HG03095 (cell line): ENCODE measurements around the gene WDR62.

Experiments
- ATAC-seq: cut with Tn5 transposase; IDR thresholded peaks from one replicate; pipeline ENCODE4 v1.9.1; 2021; ENCODE audit warnings: moderate library complexity; ENCODE audit not compliant: unreplicated experiment

Gene WDR62

DNA sequence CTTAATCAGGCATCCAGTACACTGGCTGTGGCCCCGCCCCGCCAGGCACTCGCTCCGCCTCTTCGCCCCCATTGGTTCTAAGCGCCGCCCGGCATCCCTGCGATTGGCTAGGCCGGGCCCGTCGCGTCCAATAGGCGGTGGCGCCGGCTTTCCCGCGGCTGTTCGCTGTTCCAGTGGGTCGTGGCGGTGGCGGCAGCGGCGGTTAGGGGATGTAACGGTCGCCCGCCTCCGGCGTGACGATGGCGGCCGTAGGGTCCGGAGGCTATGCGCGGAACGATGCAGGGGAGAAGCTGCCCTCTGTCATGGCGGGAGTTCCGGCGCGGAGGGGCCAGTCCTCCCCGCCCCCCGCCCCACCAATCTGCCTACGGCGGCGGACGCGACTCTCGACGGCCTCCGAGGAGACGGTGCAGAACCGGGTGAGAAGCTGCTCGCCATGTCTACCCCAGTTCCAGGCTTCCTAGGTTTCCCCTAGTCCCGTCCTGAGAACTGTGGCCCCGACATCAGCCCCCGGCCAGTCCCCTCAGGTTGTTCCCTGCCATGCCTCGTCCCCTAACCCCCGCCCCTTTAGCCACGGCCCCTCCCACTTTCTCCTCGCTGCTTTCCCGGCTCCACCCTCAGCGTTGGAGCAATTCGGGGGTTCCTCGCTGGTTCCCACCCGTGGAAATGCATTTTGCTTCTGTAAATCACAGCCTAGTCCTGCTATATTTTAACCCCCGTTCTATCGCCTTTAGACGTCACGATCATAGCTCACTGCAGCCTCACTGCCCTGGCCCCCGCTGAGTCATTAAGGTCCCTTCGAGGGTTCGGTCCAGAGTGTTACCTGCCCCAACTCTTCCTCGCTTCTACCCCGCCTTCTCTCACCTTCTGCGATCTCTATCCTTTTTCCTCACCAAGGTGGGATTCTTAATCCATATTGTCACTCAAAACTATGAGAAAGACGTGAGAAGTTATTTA, at the start of gene WDR62:
WDR62 (plus strand) TSS at position 165 of the 954 bp plus-strand sequence; CDS start at position 240, 75 bp downstream.
- ATAC-seq: peak; percentile 56

DNA sequence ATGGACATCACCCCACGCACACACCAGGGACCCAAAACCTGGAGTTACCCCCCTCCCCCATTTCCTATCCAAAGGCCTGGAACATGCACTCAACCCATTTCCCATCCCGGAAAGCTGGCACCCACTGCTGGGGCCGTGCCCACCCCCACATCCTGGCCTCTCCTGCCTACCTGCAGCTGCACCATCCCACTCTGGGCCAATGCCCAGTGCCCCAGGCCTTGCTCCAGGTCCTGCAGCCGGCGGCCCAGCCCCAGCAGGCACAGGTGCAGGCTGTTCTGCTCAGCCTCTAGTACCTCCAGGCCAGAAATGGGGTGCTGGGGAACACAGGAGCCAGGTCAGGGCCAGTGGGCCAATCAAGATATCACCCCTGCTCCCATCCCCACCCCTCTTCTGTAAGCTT, 47.7 kb upstream of the WDR62 start:
- ATAC-seq: no peak

DNA sequence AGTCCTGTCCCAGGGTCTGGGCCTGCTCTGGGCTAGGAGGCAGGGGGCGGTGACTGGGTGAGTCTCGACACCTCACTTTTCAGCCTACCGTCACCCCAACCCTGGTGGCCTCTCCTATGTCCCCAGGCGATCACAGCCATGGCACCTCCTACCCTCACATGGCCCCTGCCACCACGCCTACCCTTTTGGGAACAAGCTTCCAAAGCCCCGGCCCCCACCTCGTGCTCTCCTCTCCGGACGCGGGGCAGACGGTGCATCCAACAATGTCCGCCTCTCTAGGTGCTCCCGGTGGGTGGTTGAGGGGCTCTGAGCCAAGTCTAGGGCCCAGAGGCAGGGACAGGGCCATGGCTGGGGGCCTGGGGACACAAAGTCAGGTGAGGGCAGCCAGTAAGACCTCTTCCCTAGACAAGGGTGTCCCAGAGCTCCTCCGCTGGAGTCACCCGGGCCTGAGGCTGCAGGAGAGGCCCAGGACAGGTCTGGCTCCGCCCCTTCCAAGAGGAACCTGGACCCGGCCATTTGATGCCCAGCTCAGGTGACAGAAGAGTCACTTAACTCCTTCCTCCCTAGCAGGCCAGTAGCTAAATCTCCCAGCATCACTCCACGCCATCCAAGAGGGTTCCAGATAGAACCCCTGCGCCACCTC, 46.2 kb upstream of the WDR62 start, which contains the start of gene SYNE4:
SYNE4 (minus strand) TSS at position 478 of the 643 bp plus-strand sequence; CDS start at position 346, 132 bp downstream.
- no peak for ATAC-seq

DNA sequence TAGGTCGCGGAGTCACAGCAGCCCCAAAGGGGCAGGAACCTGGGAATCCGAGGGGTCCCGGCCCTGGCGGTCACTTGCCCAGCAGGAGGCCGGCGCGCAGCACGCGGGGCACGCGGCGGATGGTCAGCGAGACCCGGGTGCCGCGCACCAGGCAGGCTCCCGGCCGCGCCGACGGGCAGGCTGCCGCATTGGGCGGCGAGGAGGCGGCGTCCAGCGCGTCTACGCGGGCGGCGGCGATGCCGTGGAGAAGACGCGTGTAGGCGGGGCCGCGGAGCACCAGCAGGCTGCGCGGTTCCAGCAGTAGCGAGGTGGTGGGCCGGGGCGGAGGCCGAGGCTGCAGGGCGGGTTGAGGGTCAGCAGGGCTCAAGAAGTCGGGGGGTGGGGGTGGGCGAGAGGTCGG, 45.5 kb upstream of the WDR62 start:
- ATAC-seq: no peak

DNA sequence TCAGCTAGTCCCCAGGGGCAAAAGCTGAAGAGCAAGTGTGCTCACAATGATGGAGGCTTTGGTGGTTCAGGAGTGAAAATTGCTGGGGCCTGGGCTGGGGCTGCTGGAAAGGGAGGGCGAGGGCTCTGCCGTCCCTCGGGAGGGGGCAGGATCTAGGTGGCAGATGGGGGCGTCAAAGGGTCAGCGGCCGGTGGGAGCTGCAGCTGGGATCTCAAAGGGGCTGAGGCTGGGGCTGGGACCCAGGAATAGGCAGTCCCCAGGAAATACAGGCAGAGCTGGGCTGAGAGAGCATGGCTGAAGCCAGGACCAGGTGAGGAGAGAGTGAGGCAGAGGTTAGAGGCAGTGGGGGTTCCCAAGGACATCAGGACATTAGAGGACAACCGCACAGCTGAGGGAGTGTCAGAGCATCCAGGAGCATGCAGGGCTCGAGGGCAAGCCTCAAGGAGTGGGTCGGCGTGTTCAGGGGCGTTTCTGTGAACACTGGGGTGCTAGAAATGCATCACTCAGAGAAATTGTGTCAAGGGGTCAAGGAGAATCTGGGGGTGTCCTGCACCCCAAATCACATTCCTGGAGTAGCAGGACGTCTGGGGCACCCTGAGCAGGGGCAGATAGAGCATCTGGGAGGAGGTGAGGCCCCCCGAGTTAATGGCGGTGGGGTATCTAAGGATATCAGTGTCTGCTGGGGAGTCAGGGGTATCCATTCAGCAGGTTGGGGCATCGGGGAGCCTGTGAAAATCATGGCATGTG, 44.9 kb upstream of the WDR62 start:
- ATAC-seq: no peak

DNA sequence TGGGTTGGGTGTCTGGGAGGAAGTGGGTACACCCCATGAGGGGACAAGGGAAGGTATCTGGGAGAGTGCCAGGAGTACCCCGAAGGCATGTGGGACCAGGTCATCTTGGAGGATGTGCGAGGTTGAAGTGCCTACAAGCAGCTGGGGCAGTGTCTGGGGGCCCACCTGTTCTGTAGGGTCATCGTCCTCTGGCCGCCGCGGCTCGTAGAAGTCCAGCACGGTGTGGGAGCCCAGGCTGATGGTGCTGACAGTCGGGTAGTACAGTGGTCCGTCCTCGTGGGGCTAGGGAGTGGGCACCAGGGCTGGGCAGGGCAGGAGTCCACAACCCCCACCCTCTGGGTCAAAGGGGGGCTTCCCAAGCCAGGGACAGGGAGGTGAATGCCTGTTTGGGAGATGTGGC, 44.3 kb upstream of the WDR62 start:
- ATAC-seq: no peak

DNA sequence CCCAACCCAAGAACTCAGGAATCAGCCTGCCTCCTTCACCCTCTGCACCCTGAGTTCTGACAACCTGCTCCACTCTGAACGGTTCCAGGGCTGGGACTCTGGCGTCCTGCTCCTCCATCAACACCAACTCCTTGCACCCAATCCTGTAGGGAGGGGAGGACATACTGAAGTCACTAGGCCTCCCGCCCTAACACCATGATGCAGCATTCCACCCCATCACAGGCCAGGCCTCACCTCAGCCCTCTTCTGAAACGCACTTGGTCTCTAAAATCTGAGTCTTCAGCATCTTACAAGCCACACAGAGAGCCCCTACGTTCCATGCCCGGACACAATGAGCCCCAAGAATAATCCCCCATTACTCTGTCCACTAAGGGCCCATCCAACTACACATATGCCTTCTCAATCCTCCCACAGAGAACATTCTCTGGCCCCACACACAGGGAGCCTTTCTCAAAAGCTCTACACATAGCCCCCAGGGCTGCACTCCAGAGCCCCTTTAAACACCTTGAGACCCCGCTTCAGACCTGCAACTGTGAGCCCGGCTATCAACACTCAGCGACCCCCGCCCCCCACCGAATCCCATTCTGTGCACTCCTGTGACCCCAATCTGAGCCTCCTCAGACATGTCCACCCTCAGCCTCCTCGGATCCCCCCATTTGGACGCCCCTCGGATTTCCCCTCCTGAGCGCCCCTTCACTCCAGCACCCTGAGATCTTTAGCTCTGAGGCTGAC, 41.3 kb upstream of the WDR62 start:
- no peak for ATAC-seq

DNA sequence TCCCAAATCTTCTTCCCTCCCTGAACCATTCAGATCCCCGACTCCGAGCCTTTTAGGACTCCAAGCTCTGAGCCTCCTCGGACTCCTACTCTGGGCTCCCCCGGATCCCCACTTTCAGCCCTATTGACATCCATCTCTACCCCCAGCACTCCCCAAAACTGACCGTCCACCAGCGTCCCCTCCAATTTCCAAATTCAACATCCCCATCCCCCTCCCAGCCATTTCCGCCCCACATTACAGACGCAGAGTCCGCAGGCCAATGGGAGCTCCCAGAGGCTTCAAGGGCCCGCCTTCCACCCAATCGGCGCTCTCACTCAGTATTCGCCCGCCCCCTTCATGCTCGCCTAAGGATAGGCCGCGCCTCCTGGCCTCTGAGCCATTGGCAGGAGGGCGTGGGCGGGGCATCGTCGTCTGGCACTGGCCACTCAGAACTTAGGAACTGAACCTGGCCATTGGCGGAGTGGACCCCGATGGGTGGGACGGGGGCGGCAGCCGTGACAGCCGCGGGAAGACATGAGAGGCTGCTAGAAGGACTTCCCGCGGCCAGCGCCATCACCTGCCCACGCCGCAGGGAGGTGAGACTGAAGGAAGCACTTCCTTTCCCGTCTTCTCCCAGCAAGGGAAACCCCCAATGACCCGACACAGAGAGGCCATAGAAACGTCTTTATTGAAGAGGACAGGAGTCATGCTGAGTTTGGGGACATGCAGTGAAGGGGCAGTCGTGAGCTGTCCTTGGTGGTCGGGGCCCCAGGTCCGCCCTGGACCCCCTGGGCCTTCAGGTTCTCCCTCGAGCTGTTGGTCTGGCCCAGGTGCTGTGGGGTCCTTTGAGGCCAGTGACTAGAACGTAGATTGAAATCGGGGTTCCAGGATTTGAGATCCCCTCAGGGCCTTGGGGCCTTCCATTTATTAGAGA, 40.4 kb upstream of the WDR62 start, which contains the start of gene ALKBH6:
ALKBH6 (minus strand) TSS at position 202 of the 913 bp plus-strand sequence. CDS start 816 bp downstream, outside the sequence.
- ATAC-seq: peak; percentile 93

DNA sequence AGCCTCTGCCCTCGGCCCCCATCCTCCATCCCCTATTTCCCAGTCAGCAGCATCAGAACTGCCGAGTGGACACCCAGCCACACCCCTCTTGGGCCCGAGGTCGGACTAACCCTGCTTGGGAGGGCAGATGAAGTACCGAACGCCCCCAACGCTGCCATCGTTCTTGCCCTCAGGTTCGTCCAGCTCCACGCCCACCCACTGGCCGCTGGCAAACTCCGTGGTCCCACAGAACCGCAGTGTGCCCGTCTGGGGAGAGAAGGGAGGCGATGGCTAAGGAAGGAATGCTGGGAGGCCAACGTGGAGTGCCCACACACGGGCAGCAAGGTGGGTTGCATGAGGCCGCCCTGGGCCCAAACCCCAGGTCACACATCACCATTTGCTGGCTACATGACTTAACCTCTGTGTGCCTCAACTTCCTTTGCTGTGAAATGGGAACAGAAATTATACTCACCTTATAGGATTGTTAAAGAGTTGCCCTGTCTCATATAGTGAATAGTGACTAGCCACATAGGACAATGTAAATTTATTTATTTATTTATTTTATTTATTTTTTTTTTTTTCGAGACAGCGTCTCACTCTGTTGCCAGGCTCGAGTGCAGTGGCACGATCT, 35.5 kb upstream of the WDR62 start:
- no peak for ATAC-seq

DNA sequence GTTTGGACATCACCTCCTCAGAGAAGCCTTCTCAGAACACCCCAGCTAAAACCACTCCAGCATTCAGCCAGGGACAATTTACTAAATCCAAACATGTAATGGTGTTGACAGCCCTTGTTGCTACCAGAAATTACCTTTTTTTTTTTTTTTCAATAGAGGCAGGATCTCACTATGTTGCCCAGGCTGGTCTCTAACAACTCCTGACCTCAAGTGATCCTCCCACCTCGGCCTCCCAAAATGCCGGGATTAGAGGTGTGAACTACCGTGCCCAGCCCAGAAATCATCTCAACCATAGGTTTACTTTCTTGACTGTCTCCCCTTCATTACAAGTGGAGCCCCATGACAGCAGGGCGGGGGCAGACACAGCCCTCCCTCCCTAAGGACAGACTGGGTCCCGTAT, 31.3 kb upstream of the WDR62 start:
- no peak for ATAC-seq

DNA sequence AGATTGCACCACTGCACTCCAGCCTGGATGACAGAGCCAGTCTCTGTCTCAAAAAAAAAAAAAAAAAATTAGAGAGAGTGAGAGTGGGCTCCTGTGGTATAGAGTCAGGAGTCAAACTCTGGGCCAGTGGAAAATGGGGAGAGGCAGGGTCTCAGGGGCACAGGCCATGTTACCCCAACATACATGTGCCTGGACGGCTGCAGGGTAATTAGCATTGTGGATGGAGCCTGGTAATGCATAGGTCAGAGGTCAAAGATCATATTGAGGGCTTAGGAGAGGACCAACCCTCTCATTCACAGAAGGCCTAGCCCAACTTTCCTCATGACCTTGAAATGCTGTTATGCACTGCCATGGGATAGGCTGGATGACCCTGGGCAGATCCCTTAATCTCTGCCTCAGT, 29.2 kb upstream of the WDR62 start:
- no peak for ATAC-seq

DNA sequence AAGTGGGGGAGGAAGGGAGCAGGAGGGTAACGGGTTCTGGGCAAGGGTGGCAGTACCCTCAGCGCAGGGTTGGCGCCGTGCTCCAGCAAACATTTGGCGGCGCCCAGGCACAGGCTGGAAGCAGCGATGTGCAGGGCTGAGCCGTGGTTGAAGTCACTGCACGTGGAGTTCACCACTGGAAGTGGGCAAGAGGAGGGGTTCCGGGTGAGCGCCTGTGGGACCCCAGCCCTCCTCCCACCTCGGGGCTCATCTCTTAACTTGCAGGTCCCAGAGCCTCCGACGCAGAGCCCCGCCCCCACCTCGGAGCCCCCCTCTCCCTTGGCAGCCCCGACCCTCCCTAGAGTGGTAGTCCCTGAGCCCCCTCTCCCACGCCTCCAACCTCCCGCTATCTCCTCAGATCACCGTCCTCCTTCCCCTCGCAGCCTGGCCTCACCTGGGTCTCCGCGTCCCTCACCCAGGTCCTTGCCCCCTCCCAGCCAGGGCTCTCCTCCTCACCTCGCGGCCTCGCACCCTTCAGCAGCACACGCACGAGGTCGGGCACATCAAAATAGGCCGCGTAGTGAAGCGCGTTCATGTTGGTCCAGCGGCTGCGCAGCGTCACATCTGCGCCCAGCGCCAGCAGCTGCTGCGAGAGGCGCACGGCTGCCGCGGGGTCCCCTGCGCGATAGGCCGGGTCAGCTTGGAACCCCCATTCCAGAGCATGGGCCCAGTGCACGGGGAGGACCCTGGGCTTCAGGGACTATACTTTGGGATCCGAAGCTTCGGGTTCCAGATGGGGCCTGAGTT, 28.4 kb upstream of the WDR62 start:
- no peak for ATAC-seq

DNA sequence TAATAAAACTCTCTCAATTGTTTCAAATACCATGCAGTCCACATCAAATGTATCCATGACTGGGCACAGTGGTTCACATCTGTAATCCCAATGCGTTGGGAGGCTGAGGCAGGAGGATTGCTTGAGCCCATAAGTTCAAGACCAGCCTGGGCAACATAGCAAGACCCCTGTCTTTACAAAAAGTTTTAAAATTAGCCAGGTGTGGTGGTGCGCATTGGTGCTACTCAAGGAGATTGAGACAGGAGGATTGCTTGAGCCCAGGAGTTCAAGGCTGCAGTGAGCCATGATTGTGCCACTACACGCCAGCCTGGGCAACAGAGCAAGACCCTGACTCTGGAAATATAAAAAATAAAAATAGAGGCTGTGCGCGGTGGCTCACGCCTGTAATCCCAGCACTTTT, 27.0 kb upstream of the WDR62 start:
- no peak for ATAC-seq

DNA sequence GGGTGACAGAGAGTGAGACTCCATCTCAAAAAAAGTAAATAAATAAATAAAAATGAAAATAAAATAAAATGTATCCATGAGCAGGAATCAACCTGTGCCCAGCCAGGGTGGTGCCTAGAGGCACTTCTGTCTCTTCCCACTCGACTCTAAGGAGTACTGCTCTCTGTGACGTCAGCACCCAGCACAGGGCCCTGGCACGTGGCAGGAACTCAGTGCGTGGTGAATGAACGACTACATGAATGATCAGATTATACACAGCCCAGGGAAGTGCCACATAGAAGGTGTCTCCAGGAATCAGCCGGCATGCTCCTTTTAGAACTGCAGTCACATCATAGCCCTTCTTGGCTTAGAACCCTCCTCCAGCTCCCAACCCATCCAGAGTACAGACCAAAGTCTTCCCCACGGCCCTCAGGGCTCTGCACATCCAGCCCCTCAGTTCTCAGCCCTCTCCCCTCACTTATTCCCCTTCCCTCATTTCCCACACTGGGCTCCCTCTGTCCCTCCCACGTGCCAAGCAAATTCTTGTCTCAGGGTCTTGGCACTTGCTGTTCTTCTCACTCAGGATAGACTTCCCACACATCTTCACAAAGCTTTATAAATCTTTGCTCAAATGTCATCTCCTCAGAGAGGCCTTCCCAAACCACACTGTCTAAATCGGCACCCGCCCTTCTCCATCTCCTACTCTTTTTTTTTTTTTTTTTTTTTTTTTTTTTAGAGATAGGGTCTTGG, 26.2 kb upstream of the WDR62 start:
- ATAC-seq: no peak

DNA sequence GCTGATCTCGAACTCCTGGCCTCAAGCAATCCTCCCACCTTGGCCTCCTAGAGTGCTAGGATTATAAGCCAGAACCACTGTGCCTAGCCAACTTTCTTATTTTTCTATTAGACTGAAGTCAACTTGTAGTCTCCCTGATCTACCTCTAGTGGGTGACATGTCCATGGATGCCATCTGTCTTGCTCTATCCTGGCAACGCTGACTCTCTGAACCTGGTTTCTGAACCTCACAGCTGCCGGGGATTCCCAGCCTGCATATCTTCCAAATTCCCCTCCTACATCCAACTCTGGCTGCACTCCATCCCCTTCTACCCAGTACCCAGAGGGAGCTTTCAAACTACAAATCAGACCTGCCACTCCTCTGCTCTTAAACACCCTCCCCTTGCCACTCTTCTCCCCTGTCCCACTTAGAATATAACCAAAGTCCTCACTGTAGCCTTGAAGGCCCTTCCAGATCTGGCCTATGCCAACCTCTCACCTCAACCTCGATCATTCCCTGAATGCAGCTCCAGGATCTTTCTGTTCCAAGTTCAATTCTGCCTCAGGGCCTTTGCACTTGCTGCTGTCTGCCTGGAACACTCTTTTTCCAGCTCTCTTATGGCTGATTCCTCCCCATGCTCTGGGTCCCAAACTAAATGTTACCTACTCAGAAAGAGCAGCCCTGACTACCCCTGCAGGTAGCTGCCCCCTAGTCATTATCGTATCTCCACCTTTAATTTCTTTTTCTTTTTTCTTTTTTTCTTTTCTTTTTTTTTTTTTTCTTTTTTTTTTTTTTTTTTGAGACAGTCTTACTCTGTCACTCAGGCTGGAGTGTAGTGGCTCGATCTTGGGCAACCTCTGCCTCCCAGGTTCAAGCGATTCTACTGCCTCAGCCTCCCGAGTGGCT, 24.2 kb upstream of the WDR62 start:
- no peak for ATAC-seq

DNA sequence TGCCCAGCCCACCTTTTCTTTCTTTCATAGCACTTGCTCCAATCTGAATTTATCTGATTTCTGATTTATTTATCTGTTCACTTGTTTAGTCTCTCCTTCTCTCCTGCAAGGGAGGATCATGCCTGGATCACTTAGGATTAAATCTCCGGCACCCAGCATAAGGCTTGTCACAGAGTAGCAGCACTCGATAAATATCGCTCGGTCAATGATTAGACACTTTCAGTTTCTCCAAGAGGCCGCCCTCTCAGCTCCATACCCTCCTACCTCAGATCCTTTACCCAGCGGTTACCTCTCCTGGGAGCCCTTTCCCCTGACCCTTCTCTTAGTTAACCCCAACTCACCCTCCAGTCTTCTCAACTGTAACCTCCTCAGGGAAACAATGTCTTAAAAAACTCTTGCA, 23.4 kb upstream of the WDR62 start:
- ATAC-seq: no peak
